HG03432 (cell line): ENCODE measurements around the gene VASP.

Experiments used
- ATAC-seq: cut with Tn5 transposase; IDR thresholded peaks from one replicate; pipeline ENCODE4 v1.9.1; 2021; ENCODE audit warnings: mild to moderate bottlenecking, moderate library complexity; ENCODE audit not compliant: unreplicated experiment

VASP gene

DNA sequence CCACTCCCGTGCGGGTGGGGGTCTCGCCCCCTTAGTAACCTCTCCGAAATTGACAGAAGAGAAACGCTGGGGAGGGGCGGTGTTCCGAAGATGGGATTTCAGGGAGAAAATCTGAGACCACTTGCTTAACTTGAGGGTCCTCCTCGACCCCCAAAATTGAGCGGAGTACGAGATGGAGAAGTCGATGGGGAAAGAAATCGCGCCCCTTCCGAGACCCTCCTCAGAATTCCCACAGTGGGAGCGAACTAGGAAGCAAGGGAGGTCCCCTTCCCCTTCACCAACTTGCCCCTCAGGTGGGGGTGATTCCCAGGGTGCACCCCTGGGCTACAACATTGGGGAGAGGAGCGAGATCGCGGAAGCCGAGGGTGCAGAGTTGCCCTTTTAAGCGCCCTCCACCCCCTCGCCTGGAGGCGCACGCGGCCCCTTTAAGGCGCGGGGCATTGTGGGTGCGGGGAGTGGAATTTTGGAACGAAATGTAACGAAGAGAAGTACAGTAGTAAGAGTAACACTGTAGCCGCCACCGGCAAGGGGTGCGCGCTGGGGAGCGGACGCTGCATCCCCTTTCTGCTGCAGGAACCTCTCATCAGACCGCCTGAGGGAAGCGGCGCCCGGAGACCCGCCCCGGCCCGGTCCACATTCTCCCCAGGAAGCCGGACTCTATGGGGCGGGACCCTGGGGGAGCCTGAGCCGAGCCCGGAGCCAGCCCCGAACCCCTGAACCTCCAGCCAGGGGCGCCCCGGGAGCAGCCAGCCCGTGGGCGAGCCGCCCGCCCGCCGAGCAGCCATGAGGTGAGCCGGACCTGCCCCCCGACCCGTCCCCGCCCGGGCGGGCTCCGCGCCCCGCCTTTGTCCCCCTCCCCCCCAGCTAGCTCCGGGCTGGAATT lies at the start of gene VASP:
Gene VASP, plus strand, starts transcription at position 491 of the 883 bp plus-strand sequence. Its CDS starts 293 bp downstream, at position 784.
- ATAC-seq: peak; percentile 51

DNA sequence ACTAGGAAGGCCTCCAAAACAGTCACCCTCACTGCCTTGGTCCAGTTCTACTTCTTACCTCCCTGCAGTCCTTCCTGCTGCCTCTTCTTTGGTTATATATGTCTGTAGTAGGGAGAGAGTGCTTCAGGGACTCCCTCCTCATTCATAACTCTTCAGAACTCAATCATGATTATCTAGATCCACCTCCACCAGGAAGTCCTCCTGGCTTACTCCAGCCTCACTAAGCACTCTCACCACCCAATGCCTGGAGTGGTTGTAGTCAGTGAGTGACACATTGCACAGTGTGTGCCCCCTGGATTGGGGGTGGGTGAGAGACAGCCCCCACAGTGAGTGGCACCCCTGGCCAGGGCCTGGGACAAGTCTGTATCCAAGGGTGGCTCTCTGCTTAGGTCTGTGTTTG lies 49.5 kb upstream of the VASP start:
- no peak for ATAC-seq

DNA sequence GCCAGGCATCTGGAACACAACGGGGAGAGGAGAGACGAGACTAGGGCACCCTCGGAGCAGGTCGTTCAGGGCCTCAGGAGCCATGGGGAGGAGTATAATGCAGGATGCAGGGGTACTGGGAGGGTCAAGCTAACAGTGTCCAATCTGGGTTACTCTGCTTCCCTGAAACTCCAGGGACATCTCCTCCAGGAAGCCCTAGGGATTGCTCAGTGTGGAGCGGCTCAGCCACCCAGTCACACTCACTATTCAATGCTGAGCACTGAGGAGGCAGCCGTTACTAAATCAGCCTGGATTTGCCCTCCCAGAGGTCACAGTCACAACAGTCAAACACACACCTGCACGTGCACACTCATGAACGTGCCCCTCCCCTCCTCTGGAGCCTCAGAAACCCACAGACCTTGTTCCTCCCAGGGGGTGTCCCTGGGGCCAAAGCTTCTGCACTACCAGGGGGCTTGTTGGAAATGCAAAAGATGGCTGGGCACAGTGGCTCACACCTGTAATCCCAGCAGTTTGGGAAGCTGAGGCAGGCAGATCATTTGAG lies 46.4 kb upstream of the VASP start:
- ATAC-seq: no peak

DNA sequence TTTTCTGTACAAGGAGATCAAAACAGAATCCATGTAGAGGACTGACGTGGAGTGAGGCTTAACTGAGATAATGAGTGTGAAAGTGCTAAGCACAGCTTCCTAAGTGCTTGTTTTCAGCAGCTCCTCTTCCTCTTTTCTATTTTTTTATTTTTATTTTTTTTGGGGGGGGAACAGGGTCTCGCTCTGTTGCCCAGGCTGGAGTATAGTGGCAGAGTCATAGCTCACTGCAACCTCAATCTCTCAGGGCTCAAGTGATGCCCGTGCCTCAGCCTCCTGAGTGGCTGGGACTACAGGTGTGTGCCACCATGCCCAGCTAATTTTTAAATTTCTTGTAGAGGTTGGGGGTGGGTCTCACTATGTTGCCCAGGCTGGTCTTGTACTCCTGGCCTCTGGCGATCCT lies 45.1 kb upstream of the VASP start:
- no peak for ATAC-seq

DNA sequence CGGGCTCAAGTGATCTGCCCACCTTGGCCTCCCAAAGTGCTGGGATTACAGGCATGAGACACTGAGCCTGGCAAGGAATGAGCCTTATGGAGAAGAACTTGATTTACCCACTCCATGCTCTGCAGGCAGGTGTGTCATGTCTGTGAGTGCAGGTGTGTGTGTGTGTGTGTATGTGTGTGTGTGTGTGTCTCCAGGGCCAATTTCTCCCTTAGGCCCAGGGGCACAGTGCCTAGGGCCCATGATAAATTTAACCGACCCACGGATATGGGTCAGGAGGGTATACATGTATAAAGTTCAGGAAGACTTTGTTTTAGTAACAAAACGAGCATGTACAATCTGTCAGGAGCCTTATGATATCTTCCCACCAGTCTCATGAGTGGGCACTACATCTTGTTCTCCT lies 44.0 kb upstream of the VASP start:
- ATAC-seq: no peak

DNA sequence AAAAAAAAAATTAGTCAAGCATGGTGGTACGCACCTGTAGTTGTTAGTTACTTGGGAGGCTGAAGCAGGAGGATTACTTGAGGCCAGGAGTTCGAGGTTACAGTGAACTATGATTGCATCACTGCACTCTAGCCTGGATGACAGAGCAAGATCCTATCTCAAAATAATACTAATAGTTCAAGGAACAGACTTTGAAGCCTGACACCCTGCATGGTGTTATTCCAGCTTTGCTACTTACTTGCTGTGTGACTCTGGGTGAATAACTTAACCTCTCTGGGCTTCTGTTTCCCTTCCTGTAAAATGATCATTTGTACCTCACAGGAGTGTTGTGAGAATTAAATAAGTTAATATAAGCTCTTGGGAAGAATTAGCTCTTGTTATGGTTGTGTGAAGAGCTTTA lies 43.0 kb upstream of the VASP start:
- ATAC-seq: no peak

DNA sequence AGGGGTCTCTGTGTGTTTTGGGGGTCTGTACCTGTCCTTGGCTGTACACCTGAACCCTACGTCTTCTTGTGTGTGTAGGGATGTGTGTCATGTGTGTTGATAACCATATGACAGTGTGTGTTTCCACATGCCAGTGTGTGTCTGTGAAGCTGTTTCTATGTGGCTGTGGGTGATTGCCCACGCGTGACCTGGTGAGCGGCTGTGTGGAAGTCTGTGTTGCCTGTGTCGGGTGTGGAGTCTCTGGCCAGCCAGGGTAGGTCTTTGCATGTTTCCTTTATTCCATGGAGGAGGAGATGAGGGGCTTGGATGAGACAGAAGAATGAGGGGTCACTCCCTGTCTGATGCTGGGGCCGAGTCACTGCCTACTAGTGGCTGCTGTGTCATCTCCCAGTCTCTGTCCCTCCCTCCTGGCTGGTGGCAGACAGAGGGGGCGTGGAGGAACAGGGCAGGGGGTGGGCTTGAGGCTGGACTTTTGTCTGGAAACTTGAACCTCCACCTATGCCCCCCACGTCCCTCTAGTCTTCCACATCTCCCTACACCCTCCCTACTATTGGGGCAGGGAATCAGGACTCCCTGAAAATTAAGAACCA lies 42.3 kb upstream of the VASP start:
- ATAC-seq: no peak

DNA sequence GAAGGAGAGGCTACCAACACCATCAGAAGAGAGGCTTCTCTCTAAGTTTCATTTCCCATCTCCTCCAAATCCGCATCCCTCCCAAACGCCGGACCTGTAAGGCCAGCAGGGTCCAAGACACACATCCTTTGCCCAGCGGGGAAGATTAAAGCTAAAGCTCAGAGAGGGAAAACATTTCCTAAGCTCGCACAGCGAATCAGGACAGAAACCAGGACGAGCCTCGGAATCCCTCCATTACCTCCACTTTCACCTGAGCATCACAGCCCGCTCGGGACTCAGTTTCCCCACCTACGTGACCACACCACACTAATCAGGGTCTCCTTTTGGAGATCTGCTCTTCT lies 40.2 kb upstream of the VASP start:
- no peak for ATAC-seq

DNA sequence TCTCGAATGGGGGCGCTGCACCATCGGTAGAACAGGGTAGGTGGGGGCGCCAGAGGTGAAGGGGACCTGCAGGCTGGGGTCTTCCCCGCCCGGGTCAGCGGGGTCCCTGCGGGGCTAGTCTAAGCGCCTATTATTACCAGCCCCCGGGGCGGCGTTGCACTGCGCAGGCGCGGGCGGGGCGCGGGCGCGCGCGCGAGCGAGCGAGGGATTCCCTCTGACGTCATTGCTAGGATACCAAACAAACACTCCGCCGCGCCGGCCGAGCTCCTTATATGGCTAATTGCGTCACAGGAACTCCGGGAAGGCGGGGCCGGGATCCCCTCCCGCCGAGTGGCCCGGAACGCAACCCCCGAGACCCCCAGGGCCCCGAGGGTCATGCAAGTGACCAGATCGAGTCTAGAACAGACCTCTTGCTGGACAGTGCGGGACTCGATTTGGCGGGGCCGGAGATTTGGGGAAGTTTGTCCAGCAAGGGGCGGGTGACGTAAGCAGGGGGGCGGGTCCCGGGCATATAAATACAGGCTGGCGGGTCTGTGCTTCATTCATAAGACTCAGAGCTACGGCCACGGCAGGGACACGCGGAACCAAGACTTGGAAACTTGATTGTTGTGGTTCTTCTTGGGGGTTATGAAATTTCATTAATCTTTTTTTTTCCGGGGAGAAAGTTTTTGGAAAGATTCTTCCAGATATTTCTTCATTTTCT lies 39.7 kb upstream of the VASP start, which contains the start of gene FOSB:
Gene FOSB, plus strand, starts transcription at position 541 of the 703 bp plus-strand sequence. CDS start 591 bp downstream, outside the sequence.
- ATAC-seq: peak; percentile 39

DNA sequence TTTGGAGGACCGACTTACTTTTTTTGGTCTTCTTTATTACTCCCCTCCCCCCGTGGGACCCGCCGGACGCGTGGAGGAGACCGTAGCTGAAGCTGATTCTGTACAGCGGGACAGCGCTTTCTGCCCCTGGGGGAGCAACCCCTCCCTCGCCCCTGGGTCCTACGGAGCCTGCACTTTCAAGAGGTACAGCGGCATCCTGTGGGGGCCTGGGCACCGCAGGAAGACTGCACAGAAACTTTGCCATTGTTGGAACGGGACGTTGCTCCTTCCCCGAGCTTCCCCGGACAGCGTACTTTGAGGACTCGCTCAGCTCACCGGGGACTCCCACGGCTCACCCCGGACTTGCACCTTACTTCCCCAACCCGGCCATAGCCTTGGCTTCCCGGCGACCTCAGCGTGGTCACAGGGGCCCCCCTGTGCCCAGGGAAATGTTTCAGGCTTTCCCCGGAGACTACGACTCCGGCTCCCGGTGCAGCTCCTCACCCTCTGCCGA lies 39.1 kb upstream of the VASP start:
- no peak for ATAC-seq

DNA sequence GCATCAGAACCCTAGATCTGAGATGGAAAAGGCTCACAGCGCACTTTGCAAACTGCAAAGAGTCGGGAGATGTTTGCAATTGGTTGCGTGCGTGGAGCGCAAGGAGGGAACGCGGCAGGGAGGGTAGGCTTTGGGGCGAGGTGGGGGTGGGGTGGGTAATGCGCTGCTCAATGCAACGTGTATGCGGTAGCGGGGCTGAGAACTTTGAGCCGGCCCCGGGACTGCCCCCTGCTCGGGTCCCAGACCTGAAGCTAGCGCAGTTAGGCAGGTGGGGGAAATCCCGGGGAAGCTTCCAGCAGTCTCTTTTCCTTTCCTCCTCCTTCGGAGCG lies 38.5 kb upstream of the VASP start:
- peak; percentile 23 for ATAC-seq

DNA sequence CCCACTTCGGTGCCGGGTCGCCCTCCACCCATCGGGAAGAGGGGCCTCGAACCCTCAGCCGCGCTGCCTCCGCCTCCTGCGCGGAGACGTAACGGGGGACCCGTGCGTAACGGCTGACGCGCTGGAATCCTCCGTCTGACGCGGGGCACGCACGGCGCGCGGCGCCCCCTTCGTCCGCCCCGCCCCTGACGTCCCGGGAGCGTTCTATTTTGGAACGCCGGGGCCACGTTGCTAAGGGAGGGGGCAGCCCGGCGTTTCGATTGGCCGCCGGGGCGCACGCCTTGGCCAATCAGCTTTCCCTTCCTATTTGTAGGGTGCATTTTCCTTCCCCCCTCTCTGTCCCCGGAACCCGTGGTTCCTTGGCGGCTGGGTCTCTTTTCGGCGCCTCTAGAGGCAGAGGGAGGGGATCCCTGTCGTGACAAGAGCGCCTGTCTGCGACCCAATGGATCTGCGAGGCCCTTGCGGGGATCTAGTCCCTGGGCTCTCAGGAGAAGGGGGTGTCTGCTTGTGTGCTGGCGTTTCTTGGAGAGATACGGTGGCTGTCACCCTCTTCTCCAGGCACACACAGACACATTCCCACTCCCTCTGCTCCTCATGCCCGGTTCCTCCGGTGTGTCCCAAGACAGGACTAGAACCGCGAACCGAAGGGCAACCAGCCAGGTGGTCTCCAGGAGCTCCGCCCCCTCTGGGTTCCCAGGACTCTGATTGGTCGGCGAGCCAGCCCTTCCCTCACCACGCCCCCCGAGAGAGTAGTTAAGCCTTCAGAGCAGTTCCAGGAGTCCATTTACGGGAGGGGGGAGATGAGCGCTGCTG lies 37.9 kb upstream of the VASP start:
- ATAC-seq: peak; percentile 70

DNA sequence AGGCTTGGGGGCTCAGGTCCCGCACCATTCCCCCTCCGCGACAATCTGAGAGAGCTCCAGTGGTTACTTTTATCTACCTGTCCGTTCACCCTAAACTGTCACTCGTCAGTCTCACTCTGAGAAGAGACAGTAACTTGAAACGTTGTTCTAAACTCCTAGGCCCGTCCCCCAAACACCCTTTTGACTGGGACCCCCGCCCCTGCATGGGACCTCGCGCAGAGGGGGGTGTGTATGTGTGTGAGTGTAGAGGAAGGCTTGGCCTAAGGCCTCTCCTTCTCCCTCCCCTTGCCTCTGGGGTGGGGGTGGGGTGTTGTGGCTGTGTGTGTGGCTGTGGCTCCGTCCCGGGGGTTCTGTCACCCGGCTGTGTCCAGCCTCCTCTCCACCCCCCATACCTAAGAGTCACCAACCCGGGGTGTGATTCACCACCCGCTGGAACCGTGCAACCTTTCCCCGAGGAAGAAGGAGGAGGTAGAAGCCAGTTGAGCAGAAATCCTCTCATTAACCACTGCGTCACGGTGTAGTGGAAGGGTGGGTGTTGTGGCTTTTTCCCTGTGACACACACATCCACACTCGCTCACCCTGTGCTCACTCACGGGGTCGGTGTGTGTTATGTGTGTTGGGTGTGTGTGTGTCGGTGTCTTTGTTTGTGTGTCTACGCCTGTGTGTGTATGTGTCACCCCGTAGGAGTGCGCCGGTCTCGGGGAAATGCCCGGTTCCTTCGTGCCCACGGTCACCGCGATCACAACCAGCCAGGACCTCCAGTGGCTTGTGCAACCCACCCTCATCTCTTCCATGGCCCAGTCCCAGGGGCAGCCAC lies 37.1 kb upstream of the VASP start:
- ATAC-seq: no peak

DNA sequence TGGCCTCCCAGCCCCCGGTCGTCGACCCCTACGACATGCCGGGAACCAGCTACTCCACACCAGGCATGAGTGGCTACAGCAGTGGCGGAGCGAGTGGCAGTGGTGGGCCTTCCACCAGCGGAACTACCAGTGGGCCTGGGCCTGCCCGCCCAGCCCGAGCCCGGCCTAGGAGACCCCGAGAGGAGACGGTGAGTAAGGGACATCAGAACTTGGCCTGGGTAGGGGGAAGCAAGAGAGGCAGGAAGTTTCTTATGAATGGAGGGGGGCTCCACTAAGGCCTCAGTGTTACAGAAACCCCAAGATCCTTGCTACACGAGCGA lies 36.6 kb upstream of the VASP start:
- ATAC-seq: no peak

DNA sequence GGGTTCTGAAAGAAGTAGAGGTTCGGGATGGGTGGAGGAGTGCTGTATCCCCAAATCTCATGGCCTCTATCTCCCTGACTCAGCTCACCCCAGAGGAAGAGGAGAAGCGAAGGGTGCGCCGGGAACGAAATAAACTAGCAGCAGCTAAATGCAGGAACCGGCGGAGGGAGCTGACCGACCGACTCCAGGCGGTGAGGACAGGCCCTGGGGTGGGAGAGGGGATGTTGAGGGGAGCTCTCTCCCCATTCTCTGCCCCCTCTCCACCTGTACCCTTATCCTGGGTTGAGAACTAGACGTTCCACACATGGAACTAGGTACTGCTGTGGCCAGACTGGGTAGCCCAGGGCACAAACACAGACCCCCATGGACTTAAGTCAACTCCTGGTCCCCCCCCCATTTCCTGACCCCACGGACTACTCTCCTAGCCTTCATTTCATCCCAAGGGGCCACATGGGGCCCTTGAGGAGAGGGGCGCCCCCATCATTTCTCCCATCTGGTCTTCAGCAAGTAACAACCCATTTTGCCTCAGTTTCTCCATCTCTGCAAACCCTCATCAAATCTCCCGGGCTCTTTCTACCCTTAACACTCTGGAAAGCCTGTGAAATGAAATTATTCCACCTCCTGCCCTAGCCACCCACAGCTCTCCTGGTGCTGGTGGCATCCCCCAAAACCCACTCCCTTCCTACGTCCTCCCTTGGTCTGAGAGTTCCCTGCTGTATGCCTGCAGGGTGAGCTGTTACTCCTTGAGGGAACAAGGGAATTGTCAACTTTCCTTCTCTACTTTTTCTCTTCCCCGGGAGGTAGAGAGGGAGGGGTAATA lies 36.0 kb upstream of the VASP start:
- ATAC-seq: no peak

DNA sequence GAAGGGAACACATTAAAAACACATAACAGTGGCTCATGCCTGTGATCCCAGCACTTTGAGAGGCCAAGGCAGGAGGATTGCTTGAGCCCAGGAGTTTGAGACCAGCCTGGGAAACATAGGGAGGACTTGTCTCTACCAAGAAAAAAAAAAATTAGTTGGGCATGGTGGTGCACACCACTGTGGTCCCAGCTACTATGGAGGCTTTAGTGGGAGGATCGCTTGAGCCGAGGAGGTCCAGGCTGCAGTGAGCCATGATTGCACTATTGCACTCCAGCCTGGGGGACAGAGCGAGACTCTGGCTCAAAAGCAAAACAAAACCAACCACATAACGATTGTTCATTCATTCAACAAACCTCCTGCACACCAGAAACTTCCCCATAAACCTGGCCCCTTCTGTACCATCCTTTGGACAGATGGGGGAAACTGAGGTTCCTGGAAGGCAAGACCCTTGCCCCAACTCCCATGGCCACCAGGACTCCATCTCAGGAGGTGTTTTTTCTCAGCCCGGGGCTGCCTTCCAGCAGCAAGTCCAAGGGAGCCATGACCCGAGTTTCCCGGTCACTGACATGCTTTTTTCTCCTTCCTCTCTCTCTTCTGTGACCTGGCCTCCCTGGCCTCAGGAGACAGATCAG lies 35.2 kb upstream of the VASP start:
- no peak for ATAC-seq

DNA sequence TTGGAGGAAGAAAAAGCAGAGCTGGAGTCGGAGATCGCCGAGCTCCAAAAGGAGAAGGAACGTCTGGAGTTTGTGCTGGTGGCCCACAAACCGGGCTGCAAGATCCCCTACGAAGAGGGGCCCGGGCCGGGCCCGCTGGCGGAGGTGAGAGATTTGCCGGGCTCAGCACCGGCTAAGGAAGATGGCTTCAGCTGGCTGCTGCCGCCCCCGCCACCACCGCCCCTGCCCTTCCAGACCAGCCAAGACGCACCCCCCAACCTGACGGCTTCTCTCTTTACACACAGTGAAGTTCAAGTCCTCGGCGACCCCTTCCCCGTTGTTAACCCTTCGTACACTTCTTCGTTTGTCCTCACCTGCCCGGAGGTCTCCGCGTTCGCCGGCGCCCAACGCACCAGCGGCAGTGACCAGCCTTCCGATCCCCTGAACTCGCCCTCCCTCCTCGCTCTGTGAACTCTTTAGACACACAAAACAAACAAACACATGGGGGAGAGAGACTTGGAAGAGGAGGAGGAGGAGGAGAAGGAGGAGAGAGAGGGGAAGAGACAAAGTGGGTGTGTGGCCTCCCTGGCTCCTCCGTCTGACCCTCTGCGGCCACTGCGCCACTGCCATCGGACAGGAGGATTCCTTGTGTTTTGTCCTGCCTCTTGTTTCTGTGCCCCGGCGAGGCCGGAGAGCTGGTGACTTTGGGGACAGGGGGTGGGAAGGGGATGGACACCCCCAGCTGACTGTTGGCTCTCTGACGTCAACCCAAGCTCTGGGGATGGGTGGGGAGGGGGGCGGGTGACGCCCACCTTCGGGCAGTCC lies 34.5 kb upstream of the VASP start:
- ATAC-seq: no peak

DNA sequence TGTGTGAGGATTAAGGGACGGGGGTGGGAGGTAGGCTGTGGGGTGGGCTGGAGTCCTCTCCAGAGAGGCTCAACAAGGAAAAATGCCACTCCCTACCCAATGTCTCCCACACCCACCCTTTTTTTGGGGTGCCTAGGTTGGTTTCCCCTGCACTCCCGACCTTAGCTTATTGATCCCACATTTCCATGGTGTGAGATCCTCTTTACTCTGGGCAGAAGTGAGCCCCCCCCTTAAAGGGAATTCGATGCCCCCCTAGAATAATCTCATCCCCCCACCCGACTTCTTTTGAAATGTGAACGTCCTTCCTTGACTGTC lies 34.0 kb upstream of the VASP start:
- no peak for ATAC-seq
